OCI-LY1 (cell line): ENCODE data around the gene TMED4.
A peak's percentile ranks its signal among the peaks of the same experiment; 100 is the strongest.
"Not testable (repeated sequence)": the region's sequence is repeated elsewhere in the genome, so short reads cannot be mapped to it uniquely, and the experiment has no call there.

Source experiments
- H2AFZ ChIP-seq: fragments of 200-600 bp; sonication (generic), shearing (Covaris generic); 2 replicates; pipeline ENCODE4 v1.6.0; 2014; ENCODE audit warnings: antibody characterized with exemption, mild to moderate bottlenecking, low read length
- H3F3A ChIP-seq: fragments of 200-600 bp; sonication (generic), shearing (Covaris generic); 2 replicates; pipeline ENCODE4 v1.6.0; 2014; ENCODE audit warnings: mild to moderate bottlenecking, antibody characterized with exemption, low read length, moderate library complexity; ENCODE audit not compliant: insufficient read depth
- H3K27ac ChIP-seq: fragments of 200-600 bp; sonication (generic); 2 replicates; pipeline ENCODE4 v1.5.1; 2014; ENCODE audit warnings: low read length, mixed run types, mild to moderate bottlenecking, low read depth; ENCODE audit not compliant: poor library complexity, severe bottlenecking
- H3K27me3 ChIP-seq: fragments of 200-600 bp; sonication (generic); 2 replicates; pipeline ENCODE4 v1.6.0; 2014; ENCODE audit warnings: antibody characterized with exemption, mild to moderate bottlenecking, low read length, moderate library complexity; ENCODE audit not compliant: insufficient read depth
- H3K36me3 ChIP-seq: fragments of 200-600 bp; sonication (generic); 2 replicates; pipeline ENCODE4 v1.6.1; 2014; ENCODE audit warnings: mild to moderate bottlenecking, antibody characterized with exemption, low read length, moderate library complexity, mixed read lengths; ENCODE audit not compliant: insufficient read depth
- H3K4me1 ChIP-seq: fragments of 200-600 bp; sonication (generic); 2 replicates; pipeline ENCODE4 v1.5.1; 2014; ENCODE audit warnings: mild to moderate bottlenecking, low read length, moderate library complexity; ENCODE audit not compliant: insufficient read depth, severe bottlenecking
- H3K4me2 ChIP-seq: fragments of 200-600 bp; sonication (generic), shearing (Covaris generic); 2 replicates; pipeline ENCODE4 v1.6.1; 2014; ENCODE audit warnings: low read length
- H3K4me3 ChIP-seq: fragments of 200-600 bp; sonication (generic); 2 replicates; pipeline ENCODE4 v1.5.1; 2014; ENCODE audit warnings: low read length, low read depth, mild to moderate bottlenecking, mixed read lengths; ENCODE audit not compliant: poor library complexity, severe bottlenecking
- H3K79me2 ChIP-seq: fragments of 200-600 bp; shearing (Covaris generic); 2 replicates; pipeline ENCODE4 v1.6.1; 2016; ENCODE audit warnings: mixed run types, low read length, mixed read lengths; ENCODE audit not compliant: insufficient read depth
- H3K9ac ChIP-seq: fragments of 200-600 bp; sonication (generic), shearing (Covaris generic); 2 replicates; pipeline ENCODE4 v1.6.1; 2014; ENCODE audit warnings: mild to moderate bottlenecking, low read length, mixed read lengths
- H3K9me2 ChIP-seq: fragments of 200-600 bp; sonication (generic), shearing (Covaris generic); 2 replicates; pipeline ENCODE4 v1.6.1; 2014; ENCODE audit warnings: low read depth, mild to moderate bottlenecking, low read length, mixed read lengths
- H3K9me3 ChIP-seq: fragments of 200-600 bp; shearing (Covaris generic); 2 replicates; pipeline ENCODE4 v1.6.1; 2014; ENCODE audit warnings: low read length, mixed read lengths
- H4K20me1 ChIP-seq: fragments of 200-600 bp; sonication (generic), shearing (Covaris generic); 2 replicates; pipeline ENCODE4 v1.6.0; 2016; ENCODE audit warnings: mild to moderate bottlenecking, low read length; ENCODE audit not compliant: insufficient read depth
- CTCF ChIP-seq: fragments of 200-600 bp; sonication (generic), shearing (Covaris generic); IDR thresholded peaks from 2 replicates; pipeline ENCODE4 v1.5.1; 2017; ENCODE audit warnings: mild to moderate bottlenecking, antibody characterized with exemption, low read length, moderate library complexity, mixed read lengths
- EZH2 ChIP-seq: fragments of 200-600 bp; sonication (generic), shearing (Covaris generic); IDR thresholded peaks from 2 replicates; pipeline ENCODE4 v1.8.0; 2017; ENCODE audit warnings: borderline replicate concordance, mixed run types, mild to moderate bottlenecking, antibody characterized with exemption, low read length, moderate library complexity, mixed read lengths

TMED4 gene

GRCh38 chr7:44565097-44565794 is 16.8 kb downstream of the TMED4 start:
- TF ChIP-seq CTCF: peak; percentile 98
- TF ChIP-seq EZH2: no peak
- no peak overlapping the region for H3K4me3 ChIP-seq
- H3K79me2 ChIP-seq: no peaks in the 10 kb centered on the region
- H3K27ac ChIP-seq: no peak overlapping the region
- H3K4me1 ChIP-seq: no peaks in the 10 kb centered on the region
- no peak overlapping the region for H2AFZ ChIP-seq
- no peak overlapping the region for H3K9ac ChIP-seq
- H3K9me3 ChIP-seq: no peaks in the 10 kb centered on the region
- H3K9me2 ChIP-seq: no peaks in the 10 kb centered on the region
- H3K27me3 ChIP-seq: no peaks in the 10 kb centered on the region
- H3K4me2 ChIP-seq: no peak overlapping the region
- peaks cover 69% of the 10 kb centered on the region for H3K36me3 ChIP-seq
- no peaks in the 10 kb centered on the region for H3F3A ChIP-seq
- no peaks in the 10 kb centered on the region for H4K20me1 ChIP-seq

- H2AFZ ChIP-seq: no peak overlapping the region
- no peak overlapping the region for H3K9ac ChIP-seq
- peaks cover 63% of the 10 kb centered on the region for H3K36me3 ChIP-seq
- H3K79me2 ChIP-seq: no peaks in the 10 kb centered on the region
- H4K20me1 ChIP-seq: no peaks in the 10 kb centered on the region
- H3F3A ChIP-seq: no peaks in the 10 kb centered on the region
- H3K4me3 ChIP-seq: no peak overlapping the region
- no peak for TF ChIP-seq EZH2
- no peak for TF ChIP-seq CTCF
- H3K27ac ChIP-seq: no peak overlapping the region
- no peaks in the 10 kb centered on the region for H3K9me2 ChIP-seq
- no peaks in the 10 kb centered on the region for H3K4me1 ChIP-seq
- no peaks in the 10 kb centered on the region for H3K27me3 ChIP-seq
- H3K4me2 ChIP-seq: no peak overlapping the region
- no peaks in the 10 kb centered on the region for H3K9me3 ChIP-seq
These were observed 17.4 kb downstream of the TMED4 start for GRCh38 chr7:44564606-44565005.

- Histone ChIP-seq H3K27ac (no peak overlapping the region), H3F3A (no peaks in the 10 kb centered on the region), H3K4me3 (no peak overlapping the region), H3K9me2 (no peaks in the 10 kb centered on the region), H3K9ac (no peak overlapping the region), H3K27me3 (no peaks in the 10 kb centered on the region), H3K36me3 (peaks cover 49% of the 10 kb centered on the region), H3K4me2 (no peak overlapping the region), H3K9me3 (no peaks in the 10 kb centered on the region), H4K20me1 (no peaks in the 10 kb centered on the region), H3K4me1 (no peaks in the 10 kb centered on the region), H2AFZ (no peak overlapping the region), H3K79me2 (no peaks in the 10 kb centered on the region)
- TF ChIP-seq EZH2 (no peak), CTCF (no peak)
These were observed 18.8 kb downstream of the TMED4 start for GRCh38 chr7:44563171-44563679.

GRCh38 chr7:44562622-44562962 is 19.4 kb downstream of the TMED4 start:
- H3K27ac ChIP-seq, H3K4me1 ChIP-seq, H3K9ac ChIP-seq, H3K9me2 ChIP-seq, H3K4me2 ChIP-seq, H3K9me3 ChIP-seq, H4K20me1 ChIP-seq, H3K4me3 ChIP-seq, H3F3A ChIP-seq, H2AFZ ChIP-seq, H3K27me3 ChIP-seq, H3K79me2 ChIP-seq: not testable (repeated sequence)
- H3K36me3 ChIP-seq: peaks cover 43% of the 10 kb centered on the region
